DOHH2 (cell line): ENCODE measurements around the gene PEX26.

Experiments
- EZH2phosphoT487 ChIP-seq: fragments of 200-600 bp; sonication (generic); IDR thresholded peaks from 2 replicates; pipeline ENCODE4 v1.6.1; 2017; ENCODE audit warnings: borderline replicate concordance, mild to moderate bottlenecking, antibody characterized with exemption, low read length, moderate library complexity, mixed read lengths
- TF ChIP-seq, protein P1 (sequence below): fragments of 200-600 bp; sonication (generic); IDR thresholded peaks from one replicate; pipeline ENCODE4 v1.5.1; 2014; ENCODE audit warnings: antibody characterized with exemption, mild to moderate bottlenecking, low read depth, low read length; ENCODE audit not compliant: poor library complexity, severe bottlenecking

DNA sequence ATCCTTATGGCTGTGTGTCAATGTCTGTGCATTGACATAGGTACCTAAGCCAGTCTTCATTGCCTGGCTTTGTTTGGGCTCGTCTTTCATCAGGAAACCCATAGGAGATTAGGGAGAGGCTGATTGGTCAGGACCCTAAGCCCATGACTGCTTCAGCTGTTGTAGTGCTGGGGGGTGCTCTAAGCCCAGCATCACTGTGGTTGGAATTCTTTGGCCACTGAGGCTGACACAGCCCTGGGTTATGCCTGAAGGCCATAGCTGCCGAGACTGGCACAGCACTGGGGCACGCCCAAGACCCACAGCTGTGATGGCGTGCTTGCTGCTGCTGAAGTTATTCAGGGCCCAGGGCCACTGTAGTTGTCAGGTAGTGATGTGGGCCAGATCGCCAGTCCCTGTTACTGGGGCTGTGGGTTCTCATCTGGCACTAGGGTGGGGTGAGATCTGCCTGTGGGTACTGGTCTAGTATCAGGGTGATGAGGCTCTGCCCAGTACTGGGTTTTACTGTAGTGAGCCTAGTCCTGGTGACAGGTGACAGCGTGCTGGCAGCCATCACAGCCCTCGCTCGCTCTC is 77.1 kb downstream of the PEX26 start:
- TF ChIP-seq, protein P1, sequence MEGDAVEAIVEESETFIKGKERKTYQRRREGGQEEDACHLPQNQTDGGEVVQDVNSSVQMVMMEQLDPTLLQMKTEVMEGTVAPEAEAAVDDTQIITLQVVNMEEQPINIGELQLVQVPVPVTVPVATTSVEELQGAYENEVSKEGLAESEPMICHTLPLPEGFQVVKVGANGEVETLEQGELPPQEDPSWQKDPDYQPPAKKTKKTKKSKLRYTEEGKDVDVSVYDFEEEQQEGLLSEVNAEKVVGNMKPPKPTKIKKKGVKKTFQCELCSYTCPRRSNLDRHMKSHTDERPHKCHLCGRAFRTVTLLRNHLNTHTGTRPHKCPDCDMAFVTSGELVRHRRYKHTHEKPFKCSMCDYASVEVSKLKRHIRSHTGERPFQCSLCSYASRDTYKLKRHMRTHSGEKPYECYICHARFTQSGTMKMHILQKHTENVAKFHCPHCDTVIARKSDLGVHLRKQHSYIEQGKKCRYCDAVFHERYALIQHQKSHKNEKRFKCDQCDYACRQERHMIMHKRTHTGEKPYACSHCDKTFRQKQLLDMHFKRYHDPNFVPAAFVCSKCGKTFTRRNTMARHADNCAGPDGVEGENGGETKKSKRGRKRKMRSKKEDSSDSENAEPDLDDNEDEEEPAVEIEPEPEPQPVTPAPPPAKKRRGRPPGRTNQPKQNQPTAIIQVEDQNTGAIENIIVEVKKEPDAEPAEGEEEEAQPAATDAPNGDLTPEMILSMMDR, result no peak
- no peak for TF ChIP-seq EZH2phosphoT487
